RCC 7860 (cell line): ENCODE measurements around the gene FOXK2.
A peak's percentile ranks its signal among the peaks of the same experiment; 100 is the strongest.
"Not testable (repeated sequence)": the region's sequence is repeated elsewhere in the genome, so short reads cannot be mapped to it uniquely, and the experiment has no call there.

Source experiments
- DNase-seq: peaks from one replicate; pipeline ENCODE4 v3.0.0-alpha.2; 2015; ENCODE audit warnings: low spot score
- FAIRE-seq: peaks from 2 replicates; lab custom pipeline; 2012; peaks lifted over from hg19 to GRCh38; lab: Jason Lieb, UNC

Gene FOXK2

DNA sequence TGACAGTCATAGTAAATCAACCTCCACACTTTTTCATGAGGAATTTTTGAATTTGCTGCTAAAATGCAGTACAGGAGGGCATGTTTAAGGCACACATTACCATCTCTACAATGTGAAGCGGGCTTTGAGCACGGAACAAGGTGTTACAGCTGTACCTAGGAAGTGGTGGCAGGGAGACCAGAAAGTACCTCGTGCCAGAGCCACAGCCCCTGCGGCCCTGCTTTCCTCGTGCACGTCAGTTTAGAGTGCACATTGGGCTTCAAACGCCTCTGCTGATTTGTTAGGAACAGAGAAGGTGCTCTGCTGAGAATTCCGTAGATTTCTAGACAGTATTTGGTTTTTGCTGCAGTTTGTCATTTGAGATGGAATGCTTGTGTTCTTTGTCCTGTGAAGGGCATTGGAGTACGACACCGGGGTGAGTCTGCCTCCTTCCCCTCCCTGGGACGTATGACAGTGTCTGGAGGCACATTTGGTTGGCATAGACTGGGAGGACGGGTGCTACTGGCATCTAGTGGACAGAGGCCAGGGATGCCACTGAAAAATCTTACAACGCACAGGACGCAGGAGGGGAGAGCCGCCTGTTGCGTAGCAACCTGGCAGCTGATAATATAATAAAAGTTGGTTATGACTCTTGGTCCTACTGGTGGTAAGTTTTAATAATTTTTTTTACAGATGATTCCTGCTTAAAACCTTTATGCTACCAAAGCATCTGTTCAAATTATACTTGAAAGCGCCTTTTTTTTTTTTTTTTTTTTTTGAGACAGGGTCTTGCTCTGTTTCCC, 9.1 kb downstream of the FOXK2 start:
- FAIRE-seq (peak; percentile 48), DNase-seq (peak; percentile 87)

- DNase-seq (no peak), FAIRE-seq (no peak)
Observed at GRCh38 chr17:82529914-82530300, 10.4 kb downstream of the FOXK2 start.

DNA sequence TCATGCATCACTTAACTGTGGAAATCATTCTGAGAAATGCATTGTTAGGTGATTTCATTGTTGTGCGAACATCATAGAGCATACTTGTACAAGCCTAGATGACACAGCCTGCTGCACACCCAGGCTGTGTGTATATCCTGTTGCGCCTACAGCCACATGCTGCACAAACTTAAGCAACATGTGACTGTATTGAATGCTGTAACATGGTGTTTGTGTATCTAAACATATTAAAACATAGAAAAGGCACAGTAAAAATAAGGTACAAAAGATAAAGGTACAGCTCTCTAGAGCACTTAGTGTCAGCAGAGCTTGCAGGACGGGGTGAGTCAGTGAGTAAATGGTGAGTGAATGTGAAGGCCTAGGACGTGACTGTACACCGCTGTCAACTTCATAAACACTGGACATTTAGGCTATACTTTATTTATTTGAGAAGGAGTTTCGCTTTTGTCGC, 11.9 kb downstream of the FOXK2 start:
- FAIRE-seq, result peak; percentile 70
- peak; percentile 68 for DNase-seq

DNA sequence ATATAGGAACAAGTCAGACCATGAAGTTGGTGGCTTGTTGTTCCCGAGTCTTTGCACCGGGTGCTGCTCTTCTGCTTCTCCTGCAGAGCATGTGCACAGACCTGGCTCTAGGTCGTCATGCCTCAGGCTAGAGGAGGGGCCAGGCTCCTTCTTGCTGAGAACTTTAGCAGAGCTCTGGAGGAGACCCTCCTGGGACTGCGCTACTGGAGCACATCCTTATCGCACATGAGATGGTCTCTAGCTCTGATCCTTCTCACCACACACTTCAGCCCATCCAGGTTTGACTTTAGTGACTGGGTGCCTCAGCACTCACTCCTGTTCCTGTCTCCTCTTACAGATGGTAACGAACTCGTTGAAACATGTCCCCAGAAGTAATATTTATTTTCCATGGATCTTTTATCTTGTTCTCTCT, 14.9 kb downstream of the FOXK2 start:
- no peak for DNase-seq
- no peak for FAIRE-seq

DNA sequence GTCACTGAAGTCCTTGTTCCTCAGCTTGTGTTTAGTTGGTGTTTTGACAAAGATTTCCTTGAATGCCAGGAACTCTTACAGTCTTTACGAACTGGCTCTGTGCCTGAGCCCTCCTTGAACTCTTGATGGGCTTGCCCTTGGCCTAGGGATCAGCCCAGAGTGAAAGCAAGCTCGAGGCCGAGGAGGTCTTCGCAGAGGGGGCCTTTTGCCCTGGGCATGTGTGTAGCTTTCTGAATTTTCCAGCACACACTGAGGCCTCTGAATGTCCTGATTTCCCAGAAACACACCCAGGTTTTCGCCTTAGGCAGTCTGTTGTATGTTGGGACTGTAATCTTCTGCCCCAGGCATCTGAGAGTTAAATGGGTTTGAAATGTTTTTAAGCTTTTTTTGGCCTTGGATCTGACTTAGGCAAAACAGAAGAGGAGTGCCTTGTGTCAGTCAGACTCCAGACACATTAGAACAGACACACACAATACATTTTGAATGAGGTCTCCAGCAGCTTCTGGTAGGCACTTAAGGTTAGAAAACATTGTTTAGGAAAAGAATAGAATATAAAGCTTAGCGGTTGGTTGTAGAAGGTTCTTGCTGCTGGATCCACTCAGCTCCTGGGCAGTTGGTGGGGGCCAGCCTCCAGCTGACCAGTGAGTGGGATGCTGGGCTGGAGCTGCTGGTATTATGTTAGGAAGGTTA, 17.1 kb downstream of the FOXK2 start:
- FAIRE-seq (no peak), DNase-seq (no peak)

- FAIRE-seq, DNase-seq: not testable (repeated sequence)
Observed at GRCh38 chr17:82537228-82537627, 17.7 kb downstream of the FOXK2 start.

- FAIRE-seq, DNase-seq: not testable (repeated sequence)
Observed at GRCh38 chr17:82539076-82539475, 19.5 kb downstream of the FOXK2 start.

- no peak for FAIRE-seq
- no peak for DNase-seq
Observed at GRCh38 chr17:82542439-82542838, 22.9 kb downstream of the FOXK2 start.

- no peak for DNase-seq
Observed at GRCh38 chr17:82544431-82545070, 25.0 kb downstream of the FOXK2 start.

GRCh38 chr17:82545071-82545462, 25.5 kb downstream of the FOXK2 start:
- DNase-seq (no peak), FAIRE-seq (no peak)

More at GRCh38 chr17:82544431-82545070, 25.0 kb downstream of the FOXK2 start:
- no peak for FAIRE-seq

DNA sequence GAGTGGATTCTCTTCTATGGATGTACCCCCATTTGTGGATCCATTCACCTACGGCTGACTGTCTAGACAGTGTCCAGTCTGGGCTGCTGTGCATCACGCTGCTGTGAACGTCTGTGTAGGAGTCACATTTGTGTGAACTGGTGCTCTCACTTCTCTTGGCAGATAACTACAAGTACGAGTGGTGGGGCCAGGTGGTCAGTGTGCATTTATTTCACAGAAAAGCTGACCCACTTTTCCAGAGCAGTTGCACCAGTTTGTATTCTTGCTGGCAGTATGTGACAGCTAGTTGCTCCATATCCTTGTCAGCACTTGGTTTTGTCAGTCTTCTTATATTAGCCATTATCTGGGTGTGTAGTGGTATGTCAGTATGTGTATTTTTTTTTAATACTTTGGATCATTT, 28.4 kb downstream of the FOXK2 start:
- DNase-seq, result no peak
- FAIRE-seq, result no peak

GRCh38 chr17:82548681-82549303, 29.3 kb downstream of the FOXK2 start:
- FAIRE-seq, result no peak

GRCh38 chr17:82551779-82552457, 32.4 kb downstream of the FOXK2 start:
- FAIRE-seq (no peak), DNase-seq (peak; percentile 20)

More at GRCh38 chr17:82548681-82549303, 29.3 kb downstream of the FOXK2 start:
- no peak for DNase-seq

- DNase-seq (no peak), FAIRE-seq (no peak)
Observed at GRCh38 chr17:82552580-82552979, 33.0 kb downstream of the FOXK2 start.

GRCh38 chr17:82553210-82553930, 33.8 kb downstream of the FOXK2 start:
- DNase-seq (no peak), FAIRE-seq (no peak)

GRCh38 chr17:82557510-82557909, 38.0 kb downstream of the FOXK2 start:
- DNase-seq, FAIRE-seq: not testable (repeated sequence)

- DNase-seq (no peak), FAIRE-seq (no peak)
Observed at GRCh38 chr17:82559566-82560251, 40.2 kb downstream of the FOXK2 start.

- no peak for FAIRE-seq
Observed at GRCh38 chr17:82560252-82560642, 40.7 kb downstream of the FOXK2 start.

DNA sequence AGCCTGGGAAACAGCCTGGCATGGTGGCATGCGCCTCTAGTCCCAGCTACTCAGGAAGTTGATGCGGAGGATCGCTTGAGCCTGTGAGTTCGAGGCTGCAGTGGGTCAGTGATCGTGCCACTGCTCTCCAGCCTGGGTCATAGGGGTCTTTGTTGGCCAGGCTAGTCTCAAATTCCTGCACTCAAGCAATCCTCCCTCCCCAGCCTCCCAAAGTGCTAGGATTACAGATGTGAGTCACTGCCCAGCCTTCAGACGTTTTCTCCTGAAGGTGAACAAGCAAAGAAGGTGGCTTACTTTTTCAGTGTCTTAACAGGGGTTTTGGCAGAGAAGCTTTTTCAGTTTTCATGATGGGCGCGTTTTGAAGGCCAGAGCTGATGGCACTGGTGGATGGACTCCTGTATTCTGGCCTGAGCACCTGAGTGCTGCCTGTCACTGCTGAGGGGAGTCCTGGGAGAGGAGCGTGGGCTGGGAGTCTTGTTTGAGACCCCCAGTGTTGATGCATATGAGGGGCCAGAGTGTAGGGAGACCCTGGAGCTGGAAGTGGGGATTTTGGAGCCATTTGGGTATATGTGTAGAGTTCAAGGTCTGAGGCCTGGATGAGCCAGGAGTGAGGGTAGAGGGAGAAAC, 41.4 kb downstream of the FOXK2 start:
- DNase-seq, result no peak
- no peak for FAIRE-seq

More at GRCh38 chr17:82560252-82560642, 40.7 kb downstream of the FOXK2 start:
- DNase-seq, result no peak
